Measurements from ENCODE around the gene TMEM240.
A peak's percentile ranks its signal among the peaks of the same experiment; 100 is the strongest.
"Not testable (repeated sequence)": the region's sequence is repeated elsewhere in the genome, so short reads cannot be mapped to it uniquely, and the experiment has no call there.

Gene TMEM240

DNA sequence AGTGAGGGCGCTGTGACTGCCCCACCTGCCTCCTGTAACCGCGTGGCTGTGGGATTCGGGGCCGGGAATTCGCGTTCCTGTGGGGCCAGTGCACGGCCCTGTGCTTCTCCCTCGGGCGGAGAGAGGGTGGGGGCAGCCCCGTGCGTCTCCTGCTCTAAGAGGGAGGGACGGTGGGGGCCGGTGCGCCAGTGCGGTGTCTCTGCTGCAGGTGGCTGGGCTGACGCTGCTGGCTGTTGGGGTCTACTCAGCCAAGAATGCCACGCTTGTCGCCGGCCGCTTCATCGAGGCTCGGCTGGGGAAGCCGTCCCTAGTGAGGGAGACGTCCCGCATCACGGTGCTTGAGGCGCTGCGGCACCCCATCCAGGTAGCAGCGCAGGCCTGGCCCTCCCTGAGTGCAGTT is 17.9 kb downstream of the TMEM240 start:
- DNase-seq: not testable (repeated sequence)

DNA sequence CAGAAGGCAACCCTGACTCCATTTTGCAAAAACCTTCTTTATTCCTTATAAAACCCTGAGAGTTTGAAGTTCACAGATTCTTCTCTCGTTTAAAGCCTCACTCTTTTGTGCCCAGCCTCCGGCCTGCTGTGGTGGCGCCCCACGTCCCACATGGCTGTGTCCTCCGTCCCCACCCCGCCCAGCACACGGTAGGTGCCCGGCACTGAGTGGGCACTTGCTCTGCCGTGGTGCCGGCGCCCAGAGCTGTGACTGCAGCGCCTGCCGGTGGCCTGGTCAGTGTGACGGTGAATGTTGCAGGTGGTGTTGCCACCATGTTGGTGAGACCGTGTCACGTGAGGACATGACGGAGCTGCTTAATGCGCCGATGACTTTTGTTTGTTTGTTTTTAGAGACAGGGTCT is 19.1 kb downstream of the TMEM240 start:
- no peak for DNase-seq

DNA sequence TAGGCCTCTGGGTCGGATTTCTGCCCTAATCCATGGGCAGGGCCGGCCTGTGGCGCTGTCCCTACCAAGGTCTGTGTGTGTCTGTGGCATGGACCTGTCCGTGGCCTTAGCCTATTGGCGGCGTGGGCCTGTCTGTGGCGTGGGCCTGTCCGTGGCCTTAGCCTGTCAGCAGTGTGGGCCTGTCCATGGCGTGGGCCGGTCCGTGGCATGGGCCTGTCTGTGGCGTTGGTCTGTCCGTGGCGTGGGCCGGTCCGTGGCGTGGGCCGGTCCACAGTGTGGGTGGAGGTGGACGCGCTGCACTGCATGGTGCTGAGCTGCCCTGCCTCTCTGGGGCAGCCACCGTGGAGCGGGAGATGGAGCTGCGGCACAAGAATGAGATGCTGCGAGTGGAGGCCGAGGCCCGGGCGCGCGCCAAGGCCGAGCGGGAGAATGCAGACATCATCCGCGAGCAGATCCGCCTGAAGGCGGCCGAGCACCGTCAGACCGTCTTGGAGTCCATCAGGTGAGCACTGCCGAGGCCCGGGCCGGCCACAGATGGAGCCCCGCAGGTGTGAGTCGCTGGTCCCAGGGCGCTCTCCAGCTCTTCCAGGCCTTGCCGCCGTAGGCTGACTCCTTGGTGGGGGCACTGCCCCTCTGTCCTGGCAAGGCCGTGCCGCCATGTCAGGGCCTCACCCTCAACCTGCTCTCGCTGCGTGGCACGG is 20.5 kb downstream of the TMEM240 start:
- DNase-seq: not testable (repeated sequence)

DNA sequence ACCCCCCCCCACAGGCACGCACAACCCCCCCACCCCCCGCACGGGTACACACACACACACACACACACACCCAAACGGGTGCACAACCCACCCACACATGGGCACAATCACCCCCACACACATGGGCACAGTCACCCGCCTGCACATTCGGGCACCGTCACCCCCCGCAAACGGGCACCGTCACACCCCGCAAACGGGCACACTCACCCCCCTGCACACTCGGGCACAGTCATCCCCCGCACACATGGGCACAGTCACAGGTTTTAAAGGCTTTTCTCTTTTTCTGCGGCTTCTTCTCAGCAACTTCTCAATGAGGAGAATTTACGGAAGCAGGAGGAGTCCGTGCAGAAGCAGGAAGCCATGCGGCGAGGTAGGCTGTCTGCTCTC is 21.8 kb downstream of the TMEM240 start:
- not testable (repeated sequence) for DNase-seq

DNA sequence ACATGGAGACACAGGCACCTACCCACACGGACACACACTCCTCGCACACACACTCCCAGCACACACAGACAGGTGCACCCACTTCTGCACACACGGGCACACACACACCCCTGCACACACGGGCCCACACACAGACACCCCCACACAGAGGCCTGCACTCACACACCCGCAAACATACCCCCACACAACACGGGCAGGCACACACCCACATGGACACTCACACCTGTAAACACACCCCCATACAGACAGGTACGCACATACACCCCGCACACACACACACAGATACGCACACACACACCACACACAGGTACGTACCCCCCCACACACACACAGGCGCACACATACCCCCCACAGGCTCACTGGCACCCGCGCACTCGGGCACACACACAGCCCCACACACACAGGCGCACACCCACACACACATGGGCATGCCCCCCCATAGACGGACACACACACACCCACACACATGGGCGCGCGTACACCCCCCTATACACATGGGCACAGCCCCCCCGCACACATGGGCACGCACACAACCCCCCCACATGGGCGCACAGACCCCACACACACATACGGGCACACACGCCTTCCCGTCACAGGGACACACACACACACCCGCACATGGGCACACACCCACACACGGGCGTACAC is 22.3 kb downstream of the TMEM240 start:
- DNase-seq: no peak

DNA sequence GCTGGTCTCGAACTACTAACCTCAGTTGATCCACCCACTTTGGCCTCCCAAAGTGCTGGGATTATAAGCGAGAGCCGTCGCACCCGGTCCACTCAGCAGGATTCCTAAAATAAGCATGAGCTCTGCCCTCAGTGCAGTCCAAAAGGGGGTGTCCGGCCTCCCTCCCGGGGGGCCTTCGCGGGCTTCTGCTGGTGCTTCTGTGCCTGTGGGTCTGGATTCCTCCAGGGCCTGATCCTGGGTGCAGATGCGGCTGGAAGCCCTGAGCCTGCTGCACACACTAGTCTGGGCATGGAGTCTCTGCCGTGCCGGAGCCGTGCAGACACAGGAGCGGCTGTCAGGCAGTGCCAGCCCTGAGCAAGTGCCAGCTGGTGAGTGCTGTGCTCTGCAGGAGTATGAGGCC is 23.5 kb downstream of the TMEM240 start:
- not testable (repeated sequence) for DNase-seq

DNA sequence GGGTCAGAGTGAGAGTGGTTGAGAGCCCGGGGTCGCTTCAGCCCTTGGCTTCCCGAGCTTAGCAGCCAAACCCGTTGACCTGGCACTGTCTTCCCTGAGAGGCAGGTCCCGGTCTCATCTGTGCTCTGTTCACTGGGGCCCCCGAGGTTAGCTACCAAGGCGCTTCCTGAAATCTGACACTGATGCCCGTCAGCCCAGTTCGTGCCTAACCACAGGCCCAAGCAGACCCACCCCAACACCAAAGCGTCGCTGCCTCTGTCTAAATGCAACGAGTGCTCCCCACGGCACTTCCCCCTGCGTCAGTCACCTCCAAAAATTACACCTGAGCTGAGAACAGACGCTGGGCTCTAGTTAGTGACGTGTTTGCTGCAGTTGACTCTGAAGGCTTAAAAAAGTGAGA is 26.0 kb downstream of the TMEM240 start:
- not testable (repeated sequence) for DNase-seq

DNA sequence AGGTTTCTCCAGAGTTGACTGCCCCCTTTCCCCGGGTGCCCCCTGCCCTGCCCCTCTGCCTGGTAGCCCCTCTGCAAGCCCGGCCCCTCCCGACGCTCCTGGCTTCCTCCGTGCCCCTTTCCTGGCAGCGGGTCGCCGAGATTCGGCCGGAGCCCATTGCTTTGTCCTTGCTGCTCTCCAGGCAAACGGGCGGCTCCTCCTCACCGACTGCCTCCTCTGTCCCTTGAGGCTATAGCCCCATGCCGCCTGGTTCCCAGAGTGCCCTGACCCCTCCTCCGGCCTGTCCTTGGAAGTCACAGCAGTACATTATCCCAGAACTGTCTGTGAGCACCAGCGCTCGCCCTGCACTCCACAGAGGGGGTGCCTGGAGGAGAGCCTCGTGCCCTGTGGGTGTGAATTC is 26.7 kb downstream of the TMEM240 start:
- DNase-seq: not testable (repeated sequence)

DNA sequence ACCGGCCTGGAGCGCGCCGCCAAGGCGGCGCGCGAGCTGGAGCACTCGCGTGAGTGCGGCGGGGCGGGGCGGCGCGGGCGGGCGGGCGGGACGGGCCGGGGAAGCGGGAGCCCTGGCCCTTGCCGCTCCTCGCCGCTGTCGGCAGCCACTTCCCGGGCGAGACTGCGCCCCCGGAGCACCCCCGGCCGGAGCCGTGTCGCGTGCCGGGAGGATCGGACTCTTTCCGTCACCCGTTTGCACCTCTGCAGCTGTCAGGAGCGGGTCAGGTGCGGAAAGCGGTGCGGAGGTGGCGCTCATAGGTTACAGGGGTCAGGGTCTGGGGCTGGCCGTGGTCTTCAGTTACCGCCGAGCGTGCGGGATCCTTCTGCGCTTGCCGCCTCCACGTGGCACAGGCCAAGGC is 28.0 kb downstream of the TMEM240 start:
- peak; percentile 25 for DNase-seq

DNA sequence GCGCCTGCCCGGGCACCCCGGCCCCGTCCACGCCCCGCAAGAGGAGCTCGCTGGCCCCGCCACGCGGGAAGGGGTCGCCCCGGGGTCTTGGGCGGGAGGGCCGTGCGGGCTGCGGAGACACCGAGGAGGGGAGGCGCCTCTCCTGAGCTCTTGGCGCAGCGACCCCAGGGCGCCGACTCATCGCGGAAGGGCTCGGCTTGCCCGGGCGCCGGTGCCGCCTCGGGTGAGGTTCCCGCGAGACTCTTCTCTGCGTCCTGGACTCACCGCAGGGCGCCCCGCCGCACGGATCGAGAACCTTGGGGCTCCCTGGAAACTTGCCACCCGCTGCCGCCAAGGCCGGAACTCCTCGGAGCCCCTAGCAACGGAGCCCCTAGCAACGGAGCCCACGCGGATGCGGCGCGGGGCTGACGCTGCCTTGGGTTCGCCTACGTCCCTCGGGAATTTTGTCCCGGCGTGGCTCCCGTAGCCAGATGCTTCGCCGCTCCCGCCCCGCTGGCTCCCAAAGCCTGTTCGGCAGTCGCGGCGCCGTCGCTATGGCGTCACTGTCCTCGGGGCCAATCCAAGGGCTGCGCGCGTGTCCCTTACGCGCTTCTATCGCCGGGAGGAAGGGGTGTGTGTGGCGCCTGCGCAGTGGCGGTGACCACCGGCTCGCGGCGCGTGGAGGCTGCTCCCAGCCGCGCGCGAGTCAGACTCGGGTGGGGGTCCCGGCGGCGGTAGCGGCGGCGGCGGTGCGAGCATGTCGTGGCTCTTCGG is 28.7 kb downstream of the TMEM240 start, which contains the start of gene ATAD3A:
ATAD3A (plus strand) TSS at position 630 of the 753 bp plus-strand sequence; CDS start at position 737, 107 bp downstream.
- peak; percentile 96 for DNase-seq

DNA sequence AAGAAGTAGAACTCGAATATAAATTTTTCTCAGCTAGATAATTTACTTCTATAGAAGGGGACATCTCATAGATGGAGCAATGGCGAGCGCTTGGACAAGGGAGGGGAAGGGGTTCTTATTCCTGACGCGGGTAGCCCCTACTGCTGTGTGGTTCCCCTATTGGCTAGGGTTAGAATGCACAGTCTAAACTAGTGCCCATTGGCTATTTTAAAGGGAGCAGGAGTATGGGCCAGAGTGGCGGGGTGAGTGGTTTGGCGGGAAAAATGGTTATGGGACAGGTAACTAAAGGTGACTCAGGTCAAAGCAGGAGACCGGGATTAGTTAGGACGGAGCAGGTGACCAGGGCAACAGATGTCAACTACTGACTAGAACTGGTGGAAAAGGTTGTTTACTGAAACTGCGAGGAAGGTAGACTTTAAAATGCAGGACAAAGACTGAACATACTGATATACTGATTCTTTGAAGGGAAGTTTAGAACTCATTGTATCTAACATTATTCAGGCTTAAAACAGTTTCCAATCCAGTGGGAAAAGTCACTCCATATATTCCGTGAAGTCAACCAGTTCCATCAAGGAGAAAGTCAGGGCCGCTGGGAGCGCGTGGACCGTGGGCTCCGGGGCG is 29.4 kb downstream of the TMEM240 start:
- DNase-seq: peak; percentile 13

DNA sequence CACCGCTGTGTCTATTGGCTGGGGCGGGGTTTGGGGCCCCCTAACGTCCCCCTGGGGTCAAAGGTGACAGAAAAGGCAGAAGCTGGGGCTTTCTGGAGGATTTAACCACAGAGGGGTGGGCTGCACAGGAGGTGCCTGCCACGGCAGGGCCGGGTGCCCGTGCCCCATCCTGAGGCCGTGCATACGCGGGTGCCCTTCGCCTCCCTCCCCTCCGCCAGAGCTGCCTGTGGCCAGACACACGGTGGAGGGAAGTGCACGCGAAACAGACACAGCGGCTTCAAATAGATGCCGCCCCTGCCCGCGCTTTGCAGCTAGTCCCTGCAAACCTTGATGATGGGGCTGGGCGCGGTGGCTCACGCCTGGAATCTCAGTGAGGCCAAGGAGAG is 31.0 kb downstream of the TMEM240 start:
- not testable (repeated sequence) for DNase-seq

DNA sequence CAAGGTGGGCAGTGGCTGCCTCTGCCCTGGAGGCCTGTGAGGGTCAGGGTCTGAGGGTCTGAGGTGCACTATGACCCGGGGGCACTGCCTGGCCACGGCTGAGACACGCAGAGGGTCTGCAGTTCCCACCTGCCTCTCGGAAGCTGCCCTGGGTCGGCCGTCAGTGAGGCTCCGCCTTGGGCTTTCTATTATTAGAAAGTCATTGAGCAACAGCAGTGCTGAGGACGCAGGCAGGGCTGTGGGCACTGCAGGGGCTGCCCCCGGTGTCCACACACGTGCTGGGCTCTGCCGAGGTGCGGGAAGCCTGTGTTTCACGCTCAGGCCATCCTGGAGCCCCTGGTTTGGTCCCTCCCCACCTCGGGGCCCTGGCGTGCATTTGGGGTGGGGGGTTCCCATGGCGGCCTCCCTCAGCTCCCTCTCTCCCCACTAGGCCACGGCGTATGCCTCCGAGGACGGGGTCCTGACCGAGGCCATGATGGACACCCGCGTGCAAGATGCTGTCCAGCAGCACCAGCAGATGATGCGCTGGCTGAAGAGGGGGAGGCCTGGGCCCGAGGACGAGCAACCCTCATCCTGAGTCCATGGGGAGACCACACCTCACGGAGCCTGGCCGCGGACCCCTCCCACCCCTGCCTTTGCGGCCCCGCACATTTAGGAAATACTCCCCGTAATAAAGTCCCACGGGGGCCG is 31.5 kb downstream of the TMEM240 start:
- not testable (repeated sequence) for DNase-seq

DNA sequence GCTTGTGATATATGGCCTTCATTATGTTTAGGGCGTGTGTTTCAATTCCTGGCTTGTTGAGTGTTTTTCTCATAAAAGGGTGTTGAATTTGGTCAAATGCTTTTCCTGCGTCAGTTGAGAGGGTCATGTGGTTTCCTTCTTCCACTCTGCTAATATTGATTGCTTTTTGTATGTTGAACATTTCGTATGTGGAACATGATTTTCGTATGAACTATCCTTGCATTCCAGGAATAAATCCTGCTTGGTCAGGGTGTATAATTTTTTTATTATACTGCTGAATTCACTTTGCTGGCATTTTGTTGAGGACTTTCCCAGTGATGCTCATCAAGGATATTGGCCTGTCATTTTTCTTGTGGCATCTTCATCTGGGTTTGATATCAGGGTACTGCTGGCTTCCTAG is 33.1 kb downstream of the TMEM240 start:
- DNase-seq: no peak

DNA sequence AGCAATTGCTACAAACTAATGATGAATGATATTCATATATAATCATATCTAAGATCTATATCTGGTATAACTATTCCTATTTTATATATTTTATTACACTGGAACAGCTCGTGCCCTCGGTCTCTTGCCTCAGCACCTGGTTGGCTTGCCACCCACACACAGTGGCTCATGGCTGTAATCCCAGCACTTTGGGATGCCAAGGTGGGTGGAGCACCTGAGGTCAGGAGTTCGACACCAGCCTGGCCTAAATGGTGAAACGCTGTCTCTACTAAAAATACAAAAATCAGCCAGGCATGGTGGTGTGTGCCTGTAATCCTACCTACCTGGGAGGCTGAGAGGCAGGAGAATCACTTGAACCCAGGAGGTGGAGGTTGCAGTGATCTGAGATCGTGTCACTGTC is 34.6 kb downstream of the TMEM240 start:
- DNase-seq: not testable (repeated sequence)

DNA sequence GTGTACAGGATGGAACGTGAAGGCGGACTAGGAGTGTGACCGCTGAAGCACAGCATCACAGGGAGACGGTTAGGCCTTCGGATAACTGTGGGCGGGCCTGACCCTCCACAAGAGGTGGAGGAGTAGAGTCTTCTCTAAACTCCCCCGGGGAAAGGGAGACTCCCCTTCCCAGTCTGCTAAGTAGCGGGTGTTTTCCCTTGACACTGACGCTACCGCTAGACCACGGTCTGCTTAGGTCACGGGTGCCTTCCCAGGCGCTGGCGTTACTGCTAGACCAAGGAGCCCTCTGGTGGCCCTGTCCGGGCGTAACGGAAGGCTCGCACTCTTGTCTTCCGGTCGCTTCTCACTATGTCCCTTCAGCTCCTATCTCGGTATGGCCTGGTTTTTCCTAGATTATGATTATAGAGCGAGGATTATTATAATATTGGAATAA is 35.0 kb downstream of the TMEM240 start:
- DNase-seq: peak; percentile 46

DNA sequence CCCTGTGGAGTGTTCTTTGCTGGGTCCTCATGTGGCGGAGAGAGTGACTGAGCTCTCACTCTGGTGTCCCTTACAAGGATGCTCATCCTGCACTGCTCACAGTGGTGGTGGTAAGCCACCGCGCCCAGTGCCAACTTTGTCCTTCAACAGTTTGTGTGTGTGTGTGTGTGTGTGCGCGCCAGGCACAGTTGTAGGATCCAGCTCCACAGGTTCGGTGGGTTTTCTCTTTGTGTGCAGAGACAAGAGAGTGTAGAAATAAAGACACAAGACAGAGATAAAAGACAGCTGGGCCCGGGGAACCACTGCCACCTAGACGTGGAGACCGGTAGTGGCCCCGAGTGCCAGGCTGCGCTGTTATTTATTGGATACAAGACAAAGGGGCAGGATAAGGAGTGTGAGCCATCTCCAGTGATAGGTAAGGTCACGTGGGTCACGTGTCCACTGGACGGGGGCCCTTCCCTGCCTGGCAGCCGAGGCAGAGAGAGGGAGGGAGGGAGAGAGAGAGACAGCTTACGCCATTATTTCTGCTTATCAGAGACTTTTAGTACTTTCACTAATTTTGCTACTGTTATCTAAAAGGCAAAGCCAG is 35.6 kb downstream of the TMEM240 start:
- DNase-seq: peak; percentile 87

DNA sequence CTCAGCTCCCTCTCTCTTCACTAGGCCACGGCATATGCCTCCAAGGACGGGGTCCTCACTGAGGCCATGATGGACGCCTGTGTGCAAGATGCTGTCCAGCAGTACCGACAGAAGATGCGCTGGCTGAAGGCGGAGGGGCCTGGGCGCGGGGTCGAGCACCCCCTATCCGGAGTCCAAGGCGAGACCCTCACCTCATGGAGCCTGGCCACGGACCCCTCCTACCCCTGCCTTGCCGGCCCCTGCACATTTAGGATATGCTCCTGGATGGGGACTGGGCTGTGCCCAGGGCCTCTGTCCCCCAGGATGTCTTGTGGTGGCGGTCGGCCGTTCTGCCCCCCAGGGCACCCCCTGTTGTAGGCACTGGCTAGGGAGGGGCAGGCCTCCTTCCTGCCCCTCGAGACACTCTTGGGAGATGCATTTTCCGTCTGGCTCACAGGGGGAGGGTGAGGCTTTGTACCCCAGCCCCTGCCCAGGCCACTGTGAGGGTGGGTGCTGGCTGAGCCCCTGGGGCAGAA is 44.9 kb downstream of the TMEM240 start:
- not testable (repeated sequence) for DNase-seq

DNA sequence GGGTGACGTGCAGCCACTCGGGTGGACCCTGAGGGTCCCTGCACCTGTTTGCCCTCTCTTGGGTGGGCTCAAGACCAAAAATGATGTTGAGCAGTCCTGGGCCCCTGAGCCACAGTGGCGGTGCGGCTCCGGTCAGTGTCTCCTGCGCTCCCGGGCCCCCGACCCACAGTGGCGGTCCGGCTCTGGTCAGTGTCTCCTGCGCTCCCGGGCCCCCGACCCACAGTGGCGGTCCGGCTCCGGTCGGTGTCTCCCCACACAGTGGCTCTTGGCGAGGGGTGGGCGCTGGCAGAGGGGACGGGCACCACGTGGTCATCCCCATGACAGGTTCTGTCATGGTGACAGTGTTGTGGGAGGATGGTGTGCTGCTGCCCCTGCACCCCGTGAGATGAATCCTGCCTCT is 46.1 kb downstream of the TMEM240 start:
- not testable (repeated sequence) for DNase-seq

DNA sequence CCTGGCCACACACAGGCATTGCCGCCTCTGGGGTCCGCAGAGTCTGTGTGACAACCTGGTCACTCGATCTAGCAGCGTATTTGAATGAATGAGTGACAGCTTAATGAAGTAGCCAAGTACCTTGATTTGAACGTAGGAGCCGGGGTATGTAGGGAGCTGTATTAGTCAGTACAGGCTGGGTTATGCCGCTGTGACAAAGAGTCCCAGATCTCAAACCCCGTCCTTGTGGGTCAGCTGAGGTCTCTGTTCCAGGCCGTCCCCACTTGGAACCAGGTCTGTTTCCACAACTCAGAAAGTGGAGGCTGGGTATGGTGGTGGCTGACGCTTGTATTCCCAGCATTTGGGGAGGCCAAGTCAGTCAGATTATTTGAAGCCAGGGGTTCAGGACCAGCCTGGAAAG is 48.8 kb downstream of the TMEM240 start:
- no peak for DNase-seq

DNA sequence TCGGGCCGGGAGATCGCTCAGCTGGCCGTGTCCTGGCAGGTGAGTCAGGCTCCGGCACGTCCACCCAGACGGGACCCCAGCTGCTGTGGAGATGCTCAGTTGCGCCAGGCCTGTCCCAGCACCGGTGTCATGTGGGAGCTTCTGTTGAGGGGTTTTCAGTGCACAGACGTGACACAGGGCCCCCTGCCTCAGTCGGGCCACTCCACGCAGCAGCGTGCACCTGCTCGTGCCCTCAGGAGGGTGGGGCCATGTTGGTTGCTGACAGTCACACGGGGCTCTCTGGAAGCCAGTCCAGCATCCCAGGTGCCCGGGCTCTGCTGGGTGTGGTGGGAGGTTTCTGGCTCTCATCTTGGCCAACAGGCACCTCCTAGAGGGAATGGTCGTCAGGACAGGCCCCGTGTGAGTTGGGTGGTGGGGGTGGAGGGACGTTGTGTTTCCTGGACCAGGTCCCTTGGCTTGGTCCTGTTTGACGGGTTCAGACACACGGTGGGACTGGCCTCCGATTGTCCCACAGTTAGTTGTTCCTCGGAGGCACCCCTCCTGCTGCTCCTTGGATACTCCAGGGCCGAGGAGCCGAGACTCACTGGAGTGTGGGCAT is 49.7 kb downstream of the TMEM240 start:
- no peak for DNase-seq

DNA sequence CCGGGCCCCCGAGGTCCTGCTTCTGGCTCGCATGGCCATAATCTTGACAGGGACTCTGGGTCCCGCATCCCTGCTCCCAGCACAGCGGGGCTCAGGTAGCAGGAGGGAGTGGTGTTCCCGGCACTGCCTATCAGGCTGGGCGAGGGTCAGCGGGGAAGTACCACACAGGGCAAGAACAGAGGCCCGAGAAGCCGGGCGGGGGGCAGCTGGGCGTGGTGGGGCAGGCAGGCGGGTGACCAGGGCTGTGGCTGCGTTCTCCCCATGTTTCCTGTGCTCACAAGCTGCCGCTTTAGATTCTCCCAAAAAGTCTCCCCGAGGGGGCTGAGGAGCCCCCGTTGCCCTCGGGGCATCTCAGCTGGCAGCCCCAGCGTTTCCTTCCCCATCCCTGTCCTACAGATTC is 50.6 kb downstream of the TMEM240 start:
- no peak for DNase-seq

All from CD4-positive, alpha-beta T cell treated with Interleukin-17A for 1 hour (primary cell).